Measurements from ENCODE around the gene PSG5.
"Not testable (repeated sequence)": the region's sequence is repeated elsewhere in the genome, so short reads cannot be mapped to it uniquely, and the experiment has no call there.

DNA sequence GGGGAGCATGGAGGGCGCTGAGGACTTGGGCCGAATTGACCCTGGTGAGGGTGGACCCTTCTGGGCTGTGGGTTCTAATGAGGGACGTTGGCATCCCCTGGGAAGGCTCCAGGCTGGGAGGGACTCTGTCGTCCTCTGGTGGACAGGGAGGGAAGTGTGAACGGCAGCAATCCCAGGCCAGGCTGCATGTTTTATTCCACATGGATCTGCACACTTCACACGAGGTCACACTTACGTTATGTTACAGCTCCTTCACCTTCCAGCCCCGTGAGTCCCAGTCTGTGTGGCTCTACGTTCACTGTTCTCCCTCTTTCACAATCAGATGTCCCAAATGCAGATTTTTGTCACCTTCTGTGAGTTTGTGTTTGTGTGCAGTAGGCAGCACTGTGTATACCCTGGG, 1.8 kb upstream of the PSG5 start:
- not testable (repeated sequence) for TF ChIP-seq CTCF, EZH2, EZH2phosphoT487 (IDR thresholded peaks at IDR 0.05)

Data from neural progenitor cell (in vitro differentiated cells).